NCI-H2171 treated with DMSO at 0.1 percent for 48 hours (cell line): ENCODE measurements around the gene MYOCOS.

Experiments
- DNase-seq: peaks from one replicate; lab custom pipeline; 2025; lab: John Stamatoyannopoulos, UW

Gene MYOCOS

GRCh38 chr1:171663036-171663853 lies 41.2 kb downstream of the MYOCOS start:
- no peak for DNase-seq

GRCh38 chr1:171663854-171664575 lies 42.0 kb downstream of the MYOCOS start:
- DNase-seq: no peak

GRCh38 chr1:171664976-171665375 lies 42.9 kb downstream of the MYOCOS start:
- DNase-seq: no peak

- no peak for DNase-seq
Observed at GRCh38 chr1:171666114-171666769, 44.2 kb downstream of the MYOCOS start.

GRCh38 chr1:171668372-171668771 lies 46.3 kb downstream of the MYOCOS start:
- DNase-seq: no peak

- DNase-seq: no peak
Observed at GRCh38 chr1:171670739-171671138, 48.7 kb downstream of the MYOCOS start.

GRCh38 chr1:171674431-171675405 lies 52.7 kb downstream of the MYOCOS start:
- no peak for DNase-seq
